Fibroblast of lung (primary cell): Measurements from ENCODE around the gene SEC22A. TPM values are rescaled to one million over a fixed set of nuclear protein-coding genes. Genes with fewer than 3 reads are reported as not detected.

Source experiments
- DNase-seq, 2 donors: peaks; one replicate each; pipeline versions ENCODE4 v3.0.0 to v3.0.0-alpha.2; 2010; ENCODE audit warnings: low read depth in 2 of 2
- H2AFZ ChIP-seq: 2 replicates; pipeline ENCODE4 v1.5.1; 2012; ENCODE audit warnings: low read length, control low read depth, inconsistent platforms
- H3K27ac ChIP-seq: 2 replicates; pipeline ENCODE4 v1.5.1; 2011; ENCODE audit warnings: low read length, control low read depth; ENCODE audit not compliant: insufficient read depth
- H3K27me3 ChIP-seq: 2 replicates; pipeline ENCODE4 v1.5.1; 2011; ENCODE audit warnings: mild to moderate bottlenecking, low read length; ENCODE audit not compliant: control insufficient read depth, insufficient read depth
- H3K36me3 ChIP-seq: 2 replicates; pipeline ENCODE4 v1.5.1; 2011; ENCODE audit warnings: low read length; ENCODE audit not compliant: control insufficient read depth, insufficient read depth
- H3K4me1 ChIP-seq: 2 replicates; pipeline ENCODE4 v1.5.1; 2011; ENCODE audit warnings: low read length; ENCODE audit not compliant: control insufficient read depth, insufficient read depth; ENCODE audit errors: extremely low read depth
- H3K4me2 ChIP-seq: 2 replicates; pipeline ENCODE4 v1.5.1; 2011; ENCODE audit warnings: low read length, control low read depth; ENCODE audit not compliant: insufficient read depth; ENCODE audit errors: extremely low read depth
- H3K4me3 ChIP-seq, 4 experiments: fragments of 200-600 bp in 1 of 4; sonication (generic) in 1 of 4; replicated peaks in 1 of 4; 2 replicates each; pipeline ENCODE4 v1.5.1; 2011 to 2016; ENCODE audit warnings: low read length in 4 of 4, low read depth in 3 of 4, mild to moderate bottlenecking in 3 of 4, control low read depth in 2 of 4, inconsistent platforms in 1 of 4, mixed read lengths in 1 of 4; ENCODE audit not compliant: insufficient read depth in 1 of 4; ENCODE audit errors: control extremely low read depth in 1 of 4
- H3K79me2 ChIP-seq: 2 replicates; pipeline ENCODE4 v1.5.1; 2012; ENCODE audit warnings: mild to moderate bottlenecking, low read length, inconsistent platforms; ENCODE audit not compliant: control insufficient read depth, insufficient read depth
- H3K9ac ChIP-seq: 2 replicates; pipeline ENCODE4 v1.5.1; 2011; ENCODE audit warnings: mild to moderate bottlenecking, low read length, control low read depth; ENCODE audit not compliant: insufficient read depth
- H3K9me3 ChIP-seq: 2 replicates; pipeline ENCODE4 v1.5.1; 2012; ENCODE audit warnings: low read depth, low read length; ENCODE audit not compliant: control insufficient read depth, insufficient read depth
- H4K20me1 ChIP-seq: 2 replicates; pipeline ENCODE4 v1.5.1; 2011; ENCODE audit warnings: low read length; ENCODE audit not compliant: control insufficient read depth, insufficient read depth; ENCODE audit errors: extremely low read depth
- CTCF ChIP-seq, 2 donors: IDR thresholded peaks in 1 of 2; conservative IDR thresholded peaks in 1 of 2; 1 replicate in 1 of 2; 2 replicates in 1 of 2; pipeline ENCODE4 v1.5.1; 2011 to 2012; ENCODE audit warnings: low read length in 2 of 2, control low read depth in 1 of 2, inconsistent platforms in 1 of 2, low read depth in 1 of 2, mild to moderate bottlenecking in 1 of 2
- EZH2 ChIP-seq: IDR thresholded peaks from 2 replicates; pipeline ENCODE4 v1.5.1; 2012; ENCODE audit warnings: low read length, control low read depth, mild to moderate bottlenecking; ENCODE audit errors: missing control alignments
- polyA plus RNA-seq, 2 donors: library from polyadenylated mRNA; depleted of rRNA in 1 of 2; stranded (reverse) in 1 of 2; unstranded in 1 of 2; fragments of >200 nt; gene quantifications; 2 replicates each; pipeline ENCODE4 v1.2.1, GENCODE V29; 2011 to 2012; ENCODE audit warnings: missing spikeins in 1 of 2
- total RNA-seq: library from RNA; depleted of rRNA; stranded (reverse); fragments of >200 nt; gene quantifications from 2 replicates; pipeline ENCODE4 v1.2.1, GENCODE V29; 2014

The SEC22A gene
- total and polyA plus RNA-seq, 2 donors (not counting 1 experiment from before 2014, with no cell fraction given), result 45.4 to 52.7 TPM

GRCh38 chr3:123305192-123305591 is 103.4 kb downstream of the SEC22A start:
- no peak overlapping the region for H2AFZ ChIP-seq
- H3K4me1 ChIP-seq, result no peaks in the 10 kb centered on the region
- H3K36me3 ChIP-seq, result no peaks in the 10 kb centered on the region
- H3K79me2 ChIP-seq, result no peaks in the 10 kb centered on the region
- H3K9me3 ChIP-seq, result no peaks in the 10 kb centered on the region
- no peak for TF ChIP-seq EZH2
- TF ChIP-seq CTCF (conservative IDR thresholded peaks at IDR 0.05 in 1 of 2, IDR thresholded peaks at IDR 0.05 in 1 of 2; ENCODE audit: low read depth in 1 of 2, low read length in 2 of 2), result no peak
- H3K4me3 ChIP-seq, result no peak overlapping the region
- no peaks in the 10 kb centered on the region for H4K20me1 ChIP-seq
- peaks cover 5% of the 10 kb centered on the region for H3K27me3 ChIP-seq
- H3K27ac ChIP-seq, result no peak overlapping the region
- no peak for DNase-seq
- no peak overlapping the region for H3K9ac ChIP-seq
- no peak overlapping the region for H3K4me2 ChIP-seq

GRCh38 chr3:123307064-123307463 is 105.3 kb downstream of the SEC22A start:
- Histone ChIP-seq H3K79me2 (no peaks in the 10 kb centered on the region), H2AFZ (no peak overlapping the region), H3K27ac (no peak overlapping the region), H3K4me2 (no peak overlapping the region), H3K9me3 (no peaks in the 10 kb centered on the region), H3K4me3 (no peak overlapping the region), H4K20me1 (no peaks in the 10 kb centered on the region), H3K4me1 (no peaks in the 10 kb centered on the region), H3K9ac (no peak overlapping the region), H3K36me3 (no peaks in the 10 kb centered on the region), H3K27me3 (peaks cover 2% of the 10 kb centered on the region)
- TF ChIP-seq CTCF (conservative IDR thresholded peaks at IDR 0.05 in 1 of 2, IDR thresholded peaks at IDR 0.05 in 1 of 2; ENCODE audit: low read depth in 1 of 2, low read length in 2 of 2), result no peak
- TF ChIP-seq EZH2, result no peak
- no peak for DNase-seq

GRCh38 chr3:123310186-123310585 is 108.4 kb downstream of the SEC22A start:
- H3K9me3 ChIP-seq, result no peaks in the 10 kb centered on the region
- H3K79me2 ChIP-seq, result no peaks in the 10 kb centered on the region
- no peak overlapping the region for H3K9ac ChIP-seq
- TF ChIP-seq EZH2, result no peak
- no peak for TF ChIP-seq CTCF (conservative IDR thresholded peaks at IDR 0.05 in 1 of 2, IDR thresholded peaks at IDR 0.05 in 1 of 2; ENCODE audit: low read depth in 1 of 2, low read length in 2 of 2)
- H4K20me1 ChIP-seq, result no peaks in the 10 kb centered on the region
- no peak overlapping the region for H2AFZ ChIP-seq
- no peaks in the 10 kb centered on the region for H3K4me1 ChIP-seq
- H3K4me3 ChIP-seq, result no peak overlapping the region
- no peak for DNase-seq
- H3K36me3 ChIP-seq, result no peaks in the 10 kb centered on the region
- no peak overlapping the region for H3K27ac ChIP-seq
- peaks cover 10% of the 10 kb centered on the region for H3K27me3 ChIP-seq
- H3K4me2 ChIP-seq, result no peak overlapping the region
